Measurements from ENCODE around the gene PUM2. TPM values are rescaled to one million over a fixed set of nuclear protein-coding genes. Genes with fewer than 3 reads are reported as not detected.
A peak's percentile ranks its signal among the peaks of the same experiment; 100 is the strongest.

PUM2 gene
- total RNA-seq, 1 donor from 2014 or later = 22.4 TPM

- Histone ChIP-seq H3K9me3 (no peaks in the 10 kb centered on the region), H3K27ac (no peak overlapping the region), H3K36me3 (no peaks in the 10 kb centered on the region), H3K4me1 (peaks cover 8 to 14% of the 10 kb centered on the region in 2 donors), H3K27me3 (no peaks in the 10 kb centered on the region), H3K4me3 (peak overlapping the region; percentile 78 to 94)
- TF ChIP-seq, protein P1, sequence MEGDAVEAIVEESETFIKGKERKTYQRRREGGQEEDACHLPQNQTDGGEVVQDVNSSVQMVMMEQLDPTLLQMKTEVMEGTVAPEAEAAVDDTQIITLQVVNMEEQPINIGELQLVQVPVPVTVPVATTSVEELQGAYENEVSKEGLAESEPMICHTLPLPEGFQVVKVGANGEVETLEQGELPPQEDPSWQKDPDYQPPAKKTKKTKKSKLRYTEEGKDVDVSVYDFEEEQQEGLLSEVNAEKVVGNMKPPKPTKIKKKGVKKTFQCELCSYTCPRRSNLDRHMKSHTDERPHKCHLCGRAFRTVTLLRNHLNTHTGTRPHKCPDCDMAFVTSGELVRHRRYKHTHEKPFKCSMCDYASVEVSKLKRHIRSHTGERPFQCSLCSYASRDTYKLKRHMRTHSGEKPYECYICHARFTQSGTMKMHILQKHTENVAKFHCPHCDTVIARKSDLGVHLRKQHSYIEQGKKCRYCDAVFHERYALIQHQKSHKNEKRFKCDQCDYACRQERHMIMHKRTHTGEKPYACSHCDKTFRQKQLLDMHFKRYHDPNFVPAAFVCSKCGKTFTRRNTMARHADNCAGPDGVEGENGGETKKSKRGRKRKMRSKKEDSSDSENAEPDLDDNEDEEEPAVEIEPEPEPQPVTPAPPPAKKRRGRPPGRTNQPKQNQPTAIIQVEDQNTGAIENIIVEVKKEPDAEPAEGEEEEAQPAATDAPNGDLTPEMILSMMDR (IDR thresholded peaks at IDR 0.05) = no peak
- DNase-seq (ENCODE audit: low spot score in 2 of 2) = no peak
- intact Hi-C loops (cut with DNase I) = no loop called here
Observed at GRCh38 chr2:20222769-20223406, 127.8 kb downstream of the PUM2 start.

DNA sequence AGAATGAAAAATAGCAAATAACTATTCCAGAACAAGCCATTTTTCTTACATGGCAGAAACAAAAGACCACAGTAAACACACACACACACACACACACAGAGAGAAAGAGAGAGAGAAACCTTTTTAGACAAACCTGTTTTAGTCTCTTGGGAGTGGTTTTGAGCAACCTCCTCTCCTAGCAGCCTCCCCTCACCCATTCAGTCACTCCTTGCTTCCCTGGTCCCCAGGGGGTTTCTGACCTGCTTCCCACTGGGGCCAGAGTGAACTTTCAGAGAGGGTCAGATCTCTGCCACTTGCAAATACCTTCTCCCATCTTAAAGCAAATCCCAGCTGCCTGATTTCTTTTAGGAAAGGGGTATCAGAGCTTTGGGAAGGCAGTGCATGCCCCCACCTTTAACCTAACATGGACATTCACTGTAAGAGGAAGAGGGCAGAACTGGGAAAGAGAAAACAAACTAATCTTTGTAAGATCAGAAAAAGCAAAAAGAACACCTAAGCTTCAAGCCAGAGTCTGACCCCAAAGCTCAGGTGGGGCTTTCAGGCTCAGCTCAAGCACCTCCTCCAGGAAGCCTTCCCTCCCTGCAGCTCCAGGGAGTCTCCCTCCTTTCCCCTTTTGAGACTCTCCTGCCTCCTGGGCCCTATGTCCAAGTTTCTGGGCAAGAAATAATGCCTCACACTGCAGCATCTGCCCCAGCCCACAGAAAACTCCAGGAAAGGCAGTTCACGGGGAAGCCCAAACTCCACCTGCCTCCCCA, 128.5 kb downstream of the PUM2 start:
- intact Hi-C loops (cut with DNase I) = no loop called here
- H3K36me3 ChIP-seq = no peaks in the 10 kb centered on the region
- no peaks in the 10 kb centered on the region for H3K27me3 ChIP-seq
- H3K9me3 ChIP-seq = no peaks in the 10 kb centered on the region
- no peak overlapping the region for H3K27ac ChIP-seq
- H3K4me3 ChIP-seq = no peak overlapping the region
- DNase-seq (ENCODE audit: low spot score in 2 of 2) = no peak
- TF ChIP-seq, protein P1 (IDR thresholded peaks at IDR 0.05) = no peak
- peaks cover 8 to 14% of the 10 kb centered on the region in 2 donors for H3K4me1 ChIP-seq

DNA sequence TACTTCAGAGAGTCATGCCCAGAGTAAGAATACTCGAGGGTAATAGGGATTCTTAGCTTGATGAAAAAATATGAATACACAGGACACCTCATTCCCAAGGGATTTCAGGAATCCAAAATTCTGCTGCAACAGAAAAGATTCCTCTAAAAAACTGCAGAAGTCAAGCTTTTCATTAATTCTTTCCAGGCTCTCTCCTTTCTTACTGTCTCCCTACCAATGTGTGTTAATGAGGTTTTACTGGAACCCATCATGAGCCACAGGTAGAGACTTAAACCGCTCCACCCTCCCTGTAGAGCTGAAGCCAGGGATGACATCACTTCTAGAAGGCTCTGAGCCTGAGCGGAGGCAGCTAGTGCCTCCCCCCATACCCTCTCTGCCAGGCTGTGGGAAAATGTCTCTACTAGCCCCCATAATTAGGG, 129.1 kb downstream of the PUM2 start:
- H3K36me3 ChIP-seq = no peaks in the 10 kb centered on the region
- H3K4me1 ChIP-seq = peaks cover 8 to 14% of the 10 kb centered on the region in 2 donors
- H3K4me3 ChIP-seq = no peak overlapping the region
- DNase-seq (ENCODE audit: low spot score in 2 of 2) = no peak
- no peaks in the 10 kb centered on the region for H3K27me3 ChIP-seq
- intact Hi-C loops (cut with DNase I) = no loop called here
- TF ChIP-seq, protein P1 (IDR thresholded peaks at IDR 0.05) = no peak
- H3K27ac ChIP-seq = no peak overlapping the region
- H3K9me3 ChIP-seq = no peaks in the 10 kb centered on the region

- intact Hi-C loops (cut with DNase I) = no loop called here
- no peak for DNase-seq (ENCODE audit: low spot score in 2 of 2)
- TF ChIP-seq, protein P1 (IDR thresholded peaks at IDR 0.05) = no peak
- H3K27me3 ChIP-seq = no peaks in the 10 kb centered on the region
- H3K9me3 ChIP-seq = no peaks in the 10 kb centered on the region
- H3K27ac ChIP-seq = no peak overlapping the region
- H3K36me3 ChIP-seq = no peaks in the 10 kb centered on the region
- peaks cover 8 to 14% of the 10 kb centered on the region in 2 donors for H3K4me1 ChIP-seq
- H3K4me3 ChIP-seq = no peak overlapping the region
Observed at GRCh38 chr2:20220806-20221554, 129.7 kb downstream of the PUM2 start.

- H3K27me3 ChIP-seq = no peaks in the 10 kb centered on the region
- TF ChIP-seq, protein P1 (IDR thresholded peaks at IDR 0.05) = no peak
- no peak for DNase-seq (ENCODE audit: low spot score in 2 of 2)
Observed at GRCh38 chr2:20219763-20220380, 130.8 kb downstream of the PUM2 start.

More at GRCh38 chr2:20219763-20220380, 130.8 kb downstream of the PUM2 start:
- Histone ChIP-seq H3K27ac (no peak overlapping the region), H3K36me3 (no peaks in the 10 kb centered on the region), H3K4me1 (peaks cover 3 to 11% of the 10 kb centered on the region in 2 donors), H3K4me3 (no peak overlapping the region), H3K9me3 (no peaks in the 10 kb centered on the region)
- intact Hi-C loops (cut with DNase I) = no loop called here
